Endodermal cell (in vitro differentiated cells): ENCODE results near the gene CCR2. TPM values are rescaled to one million over a fixed set of nuclear protein-coding genes. Genes with fewer than 3 reads are reported as not detected.

Experiments used
- DNase-seq: peaks from one replicate; pipeline ENCODE4 v3.0.0-alpha.2; 2017
- H3K27ac ChIP-seq: 2 replicates; pipeline ENCODE4 v1.5.1; 2013; ENCODE audit warnings: mild to moderate bottlenecking, low read depth, low read length, moderate library complexity
- H3K27me3 ChIP-seq: 2 replicates; pipeline ENCODE4 v1.6.1; 2013; ENCODE audit warnings: mild to moderate bottlenecking, low read length, moderate library complexity; ENCODE audit not compliant: insufficient read depth, control insufficient read depth, poor library complexity, severe bottlenecking
- H3K36me3 ChIP-seq: 2 replicates; pipeline ENCODE4 v1.7.0; 2013; ENCODE audit warnings: mild to moderate bottlenecking, low read length, moderate library complexity; ENCODE audit not compliant: control insufficient read depth, insufficient read depth
- H3K4me1 ChIP-seq: one replicate; pipeline ENCODE4 v1.7.0; 2013; ENCODE audit warnings: low read length; ENCODE audit not compliant: control insufficient read depth, insufficient read depth
- H3K4me3 ChIP-seq: 2 replicates; pipeline ENCODE4 v1.5.1; 2013; ENCODE audit warnings: mild to moderate bottlenecking, low read length, moderate library complexity
- H3K9ac ChIP-seq: 2 replicates; pipeline ENCODE4 v1.6.1; 2013; ENCODE audit warnings: mild to moderate bottlenecking, low read length, moderate library complexity; ENCODE audit not compliant: poor library complexity, severe bottlenecking; ENCODE audit errors: extremely low read depth
- H3K9me3 ChIP-seq: 2 replicates; pipeline ENCODE4 v1.6.1; 2013; ENCODE audit warnings: mild to moderate bottlenecking, low read length, moderate library complexity; ENCODE audit not compliant: control insufficient read depth
- H3K27ac Mint-ChIP-seq: 2 replicates; pipeline ENCODE4 v1.8.0; 2020; ENCODE audit warnings: mixed read lengths
- H3K27me3 Mint-ChIP-seq: 2 replicates; pipeline ENCODE4 v1.8.0; 2021; ENCODE audit warnings: mild to moderate bottlenecking, mixed read lengths; ENCODE audit not compliant: insufficient read depth
- H3K36me3 Mint-ChIP-seq: 2 replicates; pipeline ENCODE4 v1.8.0; 2020; ENCODE audit warnings: low read depth, mixed read lengths
- H3K4me1 Mint-ChIP-seq: 2 replicates; pipeline ENCODE4 v1.8.0; 2020; ENCODE audit warnings: mixed read lengths
- H3K4me3 Mint-ChIP-seq: 2 replicates; pipeline ENCODE4 v1.8.0; 2020; ENCODE audit warnings: mild to moderate bottlenecking, moderate library complexity, mixed read lengths
- H3K9me3 Mint-ChIP-seq: 2 replicates; pipeline ENCODE4 v1.8.0; 2020; ENCODE audit warnings: mild to moderate bottlenecking, mixed read lengths
- CTCF ChIP-seq: fragments of 200-600 bp; sonication (generic); conservative IDR thresholded peaks from 2 replicates; pipeline ENCODE4 v1.5.0; 2021; ENCODE audit warnings: antibody characterized with exemption, mild to moderate bottlenecking
- WGBS, 2 experiments: methylation state at CpG; one replicate each; pipeline versions ENCODE4 v1.1.5 to v1.1.7; 2013; ENCODE audit warnings: missing lambda C conversion rate in 2 of 2, mixed read lengths in 1 of 2; ENCODE audit not compliant: insufficient coverage in 1 of 2, insufficient read length in 1 of 2; 5-methylcytosine and 5-hydroxymethylcytosine counted together
- total RNA-seq, 2 donors: library from RNA; stranded (reverse); fragmentation: NEBNext Ultra II Directional in 1 of 2; extraction: Animal tissue kit (Norgen Biotek cat#: 25700) in 1 of 2; gene quantifications; 2 replicates in 1 of 2; 3 replicates in 1 of 2; pipeline ENCODE4 v1.2.1, GENCODE V29; 2021

The CCR2 gene
- total RNA-seq, 2 donors from 2014 or later: not detected

- H3K27me3 ChIP-seq: peaks cover 58% of the 10 kb centered on the region
- no peak overlapping the region for H3K9ac ChIP-seq
- H3K27ac Mint-ChIP-seq: no peak overlapping the region
- WGBS, 2 experiments: 86 to 94% methylated on average over 2 of the region's 2 CpGs
- H3K4me3 ChIP-seq: no peak overlapping the region
- H3K36me3 ChIP-seq: no peaks in the 10 kb centered on the region
- H3K4me3 Mint-ChIP-seq: no peak overlapping the region
- H3K9me3 Mint-ChIP-seq: peaks cover 24% of the 10 kb centered on the region
- no peak for DNase-seq
- no peaks in the 10 kb centered on the region for H3K36me3 Mint-ChIP-seq
- H3K27me3 Mint-ChIP-seq: peaks cover 57% of the 10 kb centered on the region
- H3K4me1 ChIP-seq: no peaks in the 10 kb centered on the region
- no peak for TF ChIP-seq CTCF
- H3K27ac ChIP-seq: no peak overlapping the region
- H3K9me3 ChIP-seq: peaks cover 27% of the 10 kb centered on the region
- peaks cover under 1% of the 10 kb centered on the region for H3K4me1 Mint-ChIP-seq
Measured at GRCh38 chr3:46349484-46350261, 4.2 kb upstream of the CCR2 start.

- no peak for TF ChIP-seq CTCF
Measured at GRCh38 chr3:46350262-46350565, 3.7 kb upstream of the CCR2 start.

GRCh38 chr3:46351646-46352045 is 2.3 kb upstream of the CCR2 start:
- H3K9me3 Mint-ChIP-seq: peaks cover 15% of the 10 kb centered on the region
- TF ChIP-seq CTCF: no peak
- Histone ChIP-seq H3K36me3 (no peaks in the 10 kb centered on the region), H3K27ac (no peak overlapping the region), H3K27me3 (peaks cover 76% of the 10 kb centered on the region), H3K4me3 (no peak overlapping the region), H3K9me3 (peaks cover 13% of the 10 kb centered on the region), H3K4me1 (no peaks in the 10 kb centered on the region), H3K9ac (no peak overlapping the region)
- peaks cover 77% of the 10 kb centered on the region for H3K27me3 Mint-ChIP-seq
- no peak overlapping the region for H3K27ac Mint-ChIP-seq
- H3K4me3 Mint-ChIP-seq: no peak overlapping the region
- no peaks in the 10 kb centered on the region for H3K36me3 Mint-ChIP-seq
- 93 to 94% methylated on average over 3 of the region's 3 CpGs for WGBS, 2 experiments
- peaks cover 7% of the 10 kb centered on the region for H3K4me1 Mint-ChIP-seq
- no peak for DNase-seq

More at GRCh38 chr3:46350262-46350565, 3.7 kb upstream of the CCR2 start:
- H3K9me3 ChIP-seq: peaks cover 25% of the 10 kb centered on the region
- Mint-ChIP-seq H3K27ac (no peak overlapping the region), H3K4me1 (peaks cover 4% of the 10 kb centered on the region), H3K9me3 (peaks cover 24% of the 10 kb centered on the region), H3K36me3 (no peaks in the 10 kb centered on the region), H3K4me3 (no peak overlapping the region), H3K27me3 (peaks cover 62% of the 10 kb centered on the region)
- WGBS, 2 experiments: 84 to 90% methylated on average over 1 of the region's 1 CpG
- no peak overlapping the region for H3K9ac ChIP-seq
- no peak overlapping the region for H3K4me3 ChIP-seq
- peaks cover 62% of the 10 kb centered on the region for H3K27me3 ChIP-seq
- H3K4me1 ChIP-seq: no peaks in the 10 kb centered on the region
- H3K27ac ChIP-seq: no peak overlapping the region
- H3K36me3 ChIP-seq: no peaks in the 10 kb centered on the region
- DNase-seq: no peak
